ENCODE results near the gene PSD2.

PSD2 gene

GRCh38 chr5:139810341-139811273 lies 15.0 kb downstream of the PSD2 start:
- in situ Hi-C loops (cut with MboI; ENCODE audit: low sequenced_read_pairs) = no loop called here

- in situ Hi-C loops (cut with MboI; ENCODE audit: low sequenced_read_pairs) = no loop called here
These were observed 15.6 kb downstream of the PSD2 start for GRCh38 chr5:139811274-139811607.

GRCh38 chr5:139812323-139812722 lies 16.7 kb downstream of the PSD2 start:
- in situ Hi-C loops (cut with MboI; ENCODE audit: low sequenced_read_pairs) = no loop called here

- in situ Hi-C loops (cut with MboI; ENCODE audit: low sequenced_read_pairs) = no loop called here
These were observed 17.5 kb downstream of the PSD2 start for GRCh38 chr5:139812836-139813805.

GRCh38 chr5:139814191-139814601 lies 18.6 kb downstream of the PSD2 start:
- in situ Hi-C loops (cut with MboI; ENCODE audit: low sequenced_read_pairs) = no loop called here

GRCh38 chr5:139814704-139815280 lies 19.2 kb downstream of the PSD2 start:
- in situ Hi-C loops (cut with MboI; ENCODE audit: low sequenced_read_pairs) = no loop called here

- in situ Hi-C loops (cut with MboI; ENCODE audit: low sequenced_read_pairs) = no loop called here
These were observed 21.0 kb downstream of the PSD2 start for GRCh38 chr5:139816566-139816965.

- in situ Hi-C loops (cut with MboI; ENCODE audit: low sequenced_read_pairs) = no loop called here
These were observed 21.8 kb downstream of the PSD2 start for GRCh38 chr5:139817362-139817761.

GRCh38 chr5:139817970-139818369 lies 22.4 kb downstream of the PSD2 start:
- in situ Hi-C loops (cut with MboI; ENCODE audit: low sequenced_read_pairs) = no loop called here

GRCh38 chr5:139820130-139820529 lies 24.5 kb downstream of the PSD2 start:
- in situ Hi-C loops (cut with MboI; ENCODE audit: low sequenced_read_pairs) = no loop called here

- in situ Hi-C loops (cut with MboI; ENCODE audit: low sequenced_read_pairs) = no loop called here
These were observed 25.0 kb downstream of the PSD2 start for GRCh38 chr5:139820606-139821005.

- in situ Hi-C loops (cut with MboI; ENCODE audit: low sequenced_read_pairs) = no loop called here
These were observed 26.4 kb downstream of the PSD2 start for GRCh38 chr5:139821806-139822552.

GRCh38 chr5:139822553-139823425 lies 27.2 kb downstream of the PSD2 start:
- in situ Hi-C loops (cut with MboI; ENCODE audit: low sequenced_read_pairs) = no loop called here

GRCh38 chr5:139823757-139824355 lies 28.2 kb downstream of the PSD2 start:
- in situ Hi-C loops (cut with MboI; ENCODE audit: low sequenced_read_pairs) = no loop called here

- in situ Hi-C loops (cut with MboI; ENCODE audit: low sequenced_read_pairs) = no loop called here
These were observed 30.1 kb downstream of the PSD2 start for GRCh38 chr5:139825690-139826089.

- in situ Hi-C loops (cut with MboI; ENCODE audit: low sequenced_read_pairs) = no loop called here
These were observed 32.7 kb downstream of the PSD2 start for GRCh38 chr5:139828207-139828895.

GRCh38 chr5:139829471-139829870 lies 33.9 kb downstream of the PSD2 start:
- in situ Hi-C loops (cut with MboI; ENCODE audit: low sequenced_read_pairs) = no loop called here

- in situ Hi-C loops (cut with MboI; ENCODE audit: low sequenced_read_pairs) = no loop called here
These were observed 36.0 kb downstream of the PSD2 start for GRCh38 chr5:139831624-139832023.

- in situ Hi-C loops (cut with MboI; ENCODE audit: low sequenced_read_pairs) = no loop called here
These were observed 37.9 kb downstream of the PSD2 start for GRCh38 chr5:139833525-139833924.

Measured in hTERT RPE-1 (cell line).